HFF-Myc (cell line): ENCODE results near the gene RALGPS2.

Source experiments
- DNase-seq: peaks from one replicate; pipeline ENCODE4 v3.0.0-alpha.2; 2011; ENCODE audit warnings: low read depth; ENCODE audit errors: extremely low read depth
- H3K4me3 ChIP-seq: replicated peaks from 2 replicates; pipeline ENCODE4 v1.5.1; 2011; ENCODE audit warnings: low read depth, mild to moderate bottlenecking, control low read depth, low read length
- CTCF ChIP-seq: IDR thresholded peaks from 2 replicates; pipeline ENCODE4 v1.5.1; 2012; ENCODE audit warnings: mild to moderate bottlenecking, low read depth, low read length, control low read depth; ENCODE audit errors: missing control alignments

Gene RALGPS2

DNA sequence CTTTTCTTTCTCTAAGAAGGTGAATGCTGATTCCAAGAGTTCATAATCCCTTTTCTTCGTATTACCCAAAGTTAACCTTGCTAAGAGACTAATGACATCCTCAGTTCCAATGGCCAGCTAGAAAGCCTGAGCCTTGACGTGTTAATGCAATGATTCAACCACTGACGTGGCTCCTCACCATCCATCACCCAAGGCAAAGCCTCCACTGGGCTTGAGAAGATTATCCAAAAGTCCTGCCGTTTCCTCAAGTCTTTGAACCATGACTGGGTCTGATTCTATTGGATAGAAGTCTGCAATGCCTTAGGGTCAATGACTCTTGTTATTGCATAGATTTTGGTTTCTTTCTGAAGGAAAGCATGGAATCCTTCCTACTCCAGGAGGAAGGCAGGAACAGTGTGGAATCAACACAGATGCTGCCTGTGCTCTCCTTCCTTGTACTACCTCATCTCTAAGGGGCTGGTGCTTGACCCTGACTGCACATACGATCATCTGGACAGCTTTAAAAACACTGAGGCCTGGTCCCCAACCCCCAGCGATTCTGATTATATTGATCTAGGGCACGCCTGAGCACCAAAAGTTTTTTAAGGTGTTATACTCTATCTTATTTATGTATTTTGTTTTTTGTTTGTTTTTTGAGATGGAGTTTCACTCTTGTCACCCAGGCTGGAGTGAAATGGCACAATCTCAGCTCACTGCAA is 215.2 kb downstream of the RALGPS2 start:
- TF ChIP-seq CTCF = no peak
- no peak for DNase-seq
- no peak overlapping the region for H3K4me3 ChIP-seq

- no peak for TF ChIP-seq CTCF
- no peak for DNase-seq
- no peak overlapping the region for H3K4me3 ChIP-seq
These were observed 216.2 kb downstream of the RALGPS2 start for GRCh38 chr1:178941261-178941689.

DNA sequence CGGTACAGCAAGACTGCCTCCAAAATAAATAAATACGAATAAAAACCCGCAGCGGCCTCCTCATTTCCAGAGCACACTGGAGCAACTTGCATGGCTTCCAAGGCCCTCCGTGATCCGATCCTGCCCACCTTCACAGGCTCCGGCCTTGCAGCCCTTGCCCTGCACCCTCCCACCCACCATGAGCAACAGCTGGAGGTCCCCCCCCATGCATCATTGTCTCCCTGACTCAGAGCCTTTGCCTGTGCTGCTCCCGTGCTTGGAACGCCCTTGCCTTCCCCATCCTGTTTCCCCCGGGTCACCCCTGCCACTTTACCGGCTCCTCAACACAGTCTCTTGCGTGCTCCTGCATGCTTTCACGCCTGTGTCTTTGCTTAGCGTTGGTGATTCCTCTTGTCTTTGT is 216.8 kb downstream of the RALGPS2 start:
- DNase-seq = no peak
- no peak for TF ChIP-seq CTCF
- no peak overlapping the region for H3K4me3 ChIP-seq

DNA sequence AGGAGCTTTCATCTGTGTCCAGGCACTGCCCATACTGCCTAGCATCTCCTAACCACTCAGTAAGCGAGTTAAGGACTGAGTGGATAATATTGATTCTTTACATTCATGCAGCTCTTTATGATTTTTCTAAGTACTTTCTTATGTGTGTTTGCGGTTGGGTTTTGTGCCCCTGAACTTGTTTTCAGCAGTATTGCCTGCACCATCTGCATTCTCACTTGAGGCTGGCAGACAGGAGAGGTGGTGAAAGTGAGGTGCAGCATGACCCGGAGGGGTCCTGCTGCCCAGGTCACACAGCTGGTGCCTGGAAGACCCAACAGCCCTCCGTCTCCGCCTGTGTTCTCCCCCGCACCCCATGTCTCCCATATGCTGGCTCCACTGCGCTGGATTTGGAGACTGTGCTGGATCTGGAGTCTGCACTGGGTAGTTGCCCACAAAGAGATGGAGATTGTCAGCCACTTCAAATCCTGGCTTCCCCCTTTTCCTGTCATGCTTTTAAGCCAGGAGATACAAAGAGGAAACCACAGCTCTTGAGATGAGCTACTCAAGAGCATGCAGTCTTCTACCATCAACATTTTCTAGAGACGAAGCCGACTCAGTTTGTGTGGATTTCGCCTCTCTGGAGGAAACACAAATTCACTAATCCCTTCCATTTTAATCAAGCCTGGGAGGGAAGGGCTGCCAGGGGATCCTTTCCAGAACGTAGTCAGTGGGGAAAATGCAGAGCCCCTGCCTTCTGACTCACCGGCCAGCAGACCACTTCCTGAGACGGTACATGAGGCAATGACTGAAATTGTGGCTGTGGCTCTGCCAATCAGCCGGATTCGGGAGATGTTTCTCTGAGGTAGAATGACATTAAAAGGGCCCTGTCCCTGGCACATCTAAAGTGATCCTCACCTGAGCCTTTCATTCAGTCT is 217.5 kb downstream of the RALGPS2 start:
- no peak overlapping the region for H3K4me3 ChIP-seq
- DNase-seq = no peak
- TF ChIP-seq CTCF = no peak

DNA sequence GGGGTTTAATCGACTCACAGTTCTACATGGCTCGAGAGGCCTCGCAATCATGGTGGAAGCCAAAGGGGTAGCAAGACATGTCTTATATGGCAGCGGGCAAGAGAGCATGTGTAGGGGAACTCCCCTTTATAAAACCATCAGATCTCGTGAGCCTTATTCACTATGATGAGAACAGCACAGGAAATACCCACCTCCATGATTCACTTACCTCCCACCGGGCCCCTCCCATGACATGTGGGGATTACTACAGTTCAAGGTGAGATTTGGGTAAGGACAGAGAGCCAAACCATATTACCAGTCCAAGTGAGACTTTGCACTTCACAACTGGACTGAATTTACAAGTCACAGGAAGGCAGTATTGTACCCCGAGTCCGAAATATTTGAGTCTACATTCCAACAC is 219.7 kb downstream of the RALGPS2 start:
- H3K4me3 ChIP-seq = no peak overlapping the region
- TF ChIP-seq CTCF = no peak
- no peak for DNase-seq

DNA sequence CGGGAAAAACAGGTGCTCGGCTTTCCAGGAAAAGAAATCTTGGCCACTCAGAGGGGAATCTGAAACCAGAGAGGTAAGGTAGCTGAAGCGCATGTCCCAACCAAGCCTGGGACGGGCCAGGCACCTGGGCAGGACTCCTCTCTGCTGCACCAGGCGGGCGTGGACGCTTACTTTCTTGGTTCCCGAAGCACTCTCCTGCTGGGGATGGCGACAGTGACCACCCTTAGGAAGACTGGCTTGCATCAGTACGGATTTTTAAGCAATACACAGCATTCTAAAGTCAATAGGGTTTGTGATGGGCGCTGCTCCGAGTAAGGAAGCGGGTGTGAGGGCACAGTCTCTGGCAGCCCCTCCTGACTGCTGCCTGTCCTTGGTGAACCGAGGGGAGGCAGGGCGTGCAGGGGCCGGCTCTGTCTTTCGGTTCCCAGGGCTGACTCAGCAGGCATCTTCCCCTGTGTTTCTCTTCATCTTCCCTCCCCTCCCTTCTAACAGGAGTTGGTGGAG is 220.8 kb downstream of the RALGPS2 start:
- no peak for TF ChIP-seq CTCF
- no peak overlapping the region for H3K4me3 ChIP-seq
- no peak for DNase-seq
